Osteoblast (primary cell): ENCODE data around the gene C19orf18. TPM values are rescaled to one million over a fixed set of nuclear protein-coding genes. Genes with fewer than 3 reads are reported as not detected.
A peak's percentile ranks its signal among the peaks of the same experiment; 100 is the strongest.
"Not testable (repeated sequence)": the region's sequence is repeated elsewhere in the genome, so short reads cannot be mapped to it uniquely, and the experiment has no call there.

Source experiments
- DNase-seq: peaks from one replicate; pipeline ENCODE4 v3.0.0; 2011; ENCODE audit warnings: low spot score, mixed read lengths; ENCODE audit not compliant: insufficient read length; ENCODE audit errors: missing footprints
- H2AFZ ChIP-seq: 2 replicates; pipeline ENCODE4 v1.6.0; 2011; ENCODE audit warnings: mild to moderate bottlenecking, low read length
- H3K27ac ChIP-seq: 2 replicates; pipeline ENCODE4 v1.5.1; 2011; ENCODE audit warnings: mild to moderate bottlenecking, low read depth, low read length, moderate library complexity
- H3K27me3 ChIP-seq: 2 replicates; pipeline ENCODE4 v1.6.0; 2012; ENCODE audit warnings: mild to moderate bottlenecking, control low read depth, inconsistent platforms, low read length, moderate library complexity; ENCODE audit not compliant: insufficient read depth
- H3K36me3 ChIP-seq: 2 replicates; pipeline ENCODE4 v1.5.1; 2011; ENCODE audit warnings: mild to moderate bottlenecking, low read length, control low read depth, moderate library complexity; ENCODE audit not compliant: insufficient read depth
- H3K4me1 ChIP-seq: 2 replicates; pipeline ENCODE4 v1.5.1; 2011; ENCODE audit warnings: mild to moderate bottlenecking, low read length, control low read depth, moderate library complexity; ENCODE audit not compliant: insufficient read depth
- H3K4me2 ChIP-seq: 2 replicates; pipeline ENCODE4 v1.6.0; 2011; ENCODE audit warnings: mild to moderate bottlenecking, low read length; ENCODE audit not compliant: insufficient read depth
- H3K4me3 ChIP-seq: fragments of 200-600 bp; sonication (generic); 3 replicates; pipeline ENCODE4 v1.5.1; 2012; ENCODE audit warnings: mild to moderate bottlenecking, low read length, inconsistent platforms; ENCODE audit not compliant: insufficient read depth
- H3K79me2 ChIP-seq: 2 replicates; pipeline ENCODE4 v1.6.0; 2012; ENCODE audit warnings: mild to moderate bottlenecking, low read length, control low read depth, inconsistent platforms; ENCODE audit not compliant: insufficient read depth
- H3K9me3 ChIP-seq: 2 replicates; pipeline ENCODE4 v1.5.1; 2011; ENCODE audit warnings: low read depth, low read length, control low read depth
- H4K20me1 ChIP-seq: 2 replicates; pipeline ENCODE4 v1.6.0; 2012; ENCODE audit warnings: mild to moderate bottlenecking, low read length, control low read depth; ENCODE audit not compliant: insufficient read depth
- CTCF ChIP-seq: IDR thresholded peaks from 2 replicates; pipeline ENCODE4 v1.5.1; 2011; ENCODE audit warnings: mild to moderate bottlenecking, low read depth, low read length, moderate library complexity; ENCODE audit errors: extremely low read depth
- total RNA-seq: library from RNA; depleted of rRNA; stranded (reverse); fragments of >200 nt; gene quantifications from 2 replicates; pipeline ENCODE4 v1.2.3, GENCODE V29; 2012

Gene C19orf18
- total RNA-seq, 1 donor, result 0.36 TPM

- Histone ChIP-seq H3K27ac (no peak overlapping the region), H3K27me3 (no peaks in the 10 kb centered on the region), H3K36me3 (peaks cover 3% of the 10 kb centered on the region), H3K79me2 (peaks cover 8% of the 10 kb centered on the region), H3K4me2 (no peak overlapping the region), H2AFZ (no peak overlapping the region), H4K20me1 (no peaks in the 10 kb centered on the region), H3K4me1 (peaks cover 3% of the 10 kb centered on the region), H3K4me3 (no peak overlapping the region), H3K9me3 (no peaks in the 10 kb centered on the region)
- no peak for DNase-seq
- no peak for TF ChIP-seq CTCF
These were observed 38.6 kb downstream of the C19orf18 start for GRCh38 chr19:57935731-57936130.

GRCh38 chr19:57934820-57935665 is 39.3 kb downstream of the C19orf18 start, which contains the start of gene ZNF418:
ZNF418 (minus strand) TSS chr19:57935402; CDS start chr19:57933822, 1,580 bp downstream.
- DNase-seq, result peak; percentile 95
- Histone ChIP-seq H3K36me3 (no peaks in the 10 kb centered on the region), H3K4me2 (peak within 1 kb of the TSS; percentile 70), H3K27ac (peak within 1 kb of the TSS; percentile 28), H3K27me3 (no peaks in the 10 kb centered on the region), H3K79me2 (peaks cover 8% of the 10 kb centered on the region), H2AFZ (peak within 1 kb of the TSS; percentile 94), H4K20me1 (no peaks in the 10 kb centered on the region), H3K4me3 (peak within 1 kb of the TSS; percentile 86), H3K9me3 (no peaks in the 10 kb centered on the region), H3K4me1 (peaks cover 3% of the 10 kb centered on the region)
- TF ChIP-seq CTCF, result no peak

- H3K4me1 ChIP-seq, result no peaks in the 10 kb centered on the region
- no peak overlapping the region for H2AFZ ChIP-seq
- TF ChIP-seq CTCF, result no peak
- peaks cover 30% of the 10 kb centered on the region for H3K36me3 ChIP-seq
- no peak overlapping the region for H3K27ac ChIP-seq
- H3K4me2 ChIP-seq, result no peak overlapping the region
- no peaks in the 10 kb centered on the region for H4K20me1 ChIP-seq
- H3K27me3 ChIP-seq, result no peaks in the 10 kb centered on the region
- H3K4me3 ChIP-seq, result no peak overlapping the region
- DNase-seq, result no peak
- H3K79me2 ChIP-seq, result peaks cover 7% of the 10 kb centered on the region
- peaks cover 34% of the 10 kb centered on the region for H3K9me3 ChIP-seq
These were observed 46.7 kb downstream of the C19orf18 start for GRCh38 chr19:57927587-57927986.

GRCh38 chr19:57916168-57916995 is 58.0 kb downstream of the C19orf18 start, which contains the start of gene ZNF417:
ZNF417 (minus strand) TSS chr19:57916592; CDS start chr19:57916411, 181 bp downstream.
- peak; percentile 26 for TF ChIP-seq CTCF
- H3K79me2 ChIP-seq, result peaks cover 39% of the 10 kb centered on the region
- peak within 1 kb of the TSS; percentile 81 for H2AFZ ChIP-seq
- H3K9me3 ChIP-seq, H3K27me3 ChIP-seq, H3K4me1 ChIP-seq, H4K20me1 ChIP-seq: not testable (repeated sequence)
- peak within 1 kb of the TSS; percentile 92 for H3K4me2 ChIP-seq
- peak within 1 kb of the TSS; percentile 75 for H3K27ac ChIP-seq
- H3K36me3 ChIP-seq, result peaks cover 14% of the 10 kb centered on the region
- H3K4me3 ChIP-seq, result peak within 1 kb of the TSS; percentile 92
- peak; percentile 94 for DNase-seq
